WI38 (cell line): ENCODE measurements around the gene PLCB2.

Experiments used
- H3K4me3 ChIP-seq: 2 replicates; pipeline ENCODE4 v1.5.1; 2011; ENCODE audit warnings: low read depth, mild to moderate bottlenecking, control low read depth, low read length
- TF ChIP-seq, protein P1 (sequence below): IDR thresholded peaks from 2 replicates; pipeline ENCODE4 v1.5.1; 2012; ENCODE audit warnings: low read depth, mild to moderate bottlenecking, control low read depth, low read length

Gene PLCB2

DNA sequence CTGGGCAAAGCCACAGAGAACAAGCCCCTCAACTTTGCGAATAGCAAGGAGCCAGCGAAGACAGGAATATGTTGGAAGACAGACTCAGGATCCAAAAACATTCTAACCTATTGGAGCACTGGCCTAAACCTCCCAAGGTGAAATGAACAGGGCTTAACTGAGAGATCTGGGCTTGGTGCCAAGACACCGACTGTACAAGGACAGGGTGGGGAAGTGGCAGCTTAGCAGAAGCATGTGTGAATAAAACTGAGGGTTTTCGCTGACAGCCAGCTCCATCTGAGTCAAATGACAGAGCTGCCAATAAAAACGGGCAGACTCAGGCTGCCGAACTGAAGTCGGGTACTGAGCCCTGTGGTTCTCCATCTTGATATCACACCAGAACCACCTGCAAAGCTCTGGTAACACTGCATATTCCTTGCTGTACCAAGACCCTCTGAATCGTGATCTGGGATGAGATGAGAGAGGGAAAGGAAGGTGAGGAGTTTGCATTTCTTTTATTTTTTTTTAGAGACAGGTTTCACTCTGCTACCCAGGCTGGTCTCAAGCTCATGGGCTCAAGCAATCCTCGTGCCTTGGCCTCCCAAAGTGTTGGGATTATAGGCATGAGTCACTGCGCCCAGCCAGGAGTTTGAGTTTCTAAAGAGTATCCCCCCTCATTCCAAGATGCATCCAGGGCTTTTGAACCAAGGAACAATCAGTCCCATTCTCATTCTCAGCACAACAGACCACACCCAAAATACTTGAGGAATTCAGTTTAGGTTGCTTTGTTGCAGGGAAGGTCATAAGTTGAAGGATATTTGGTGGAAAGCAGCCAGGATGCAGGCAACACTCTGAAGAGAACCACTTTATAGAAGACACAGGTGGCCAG, 6.0 kb upstream of the PLCB2 start:
- no peak overlapping the region for H3K4me3 ChIP-seq
- TF ChIP-seq, protein P1, sequence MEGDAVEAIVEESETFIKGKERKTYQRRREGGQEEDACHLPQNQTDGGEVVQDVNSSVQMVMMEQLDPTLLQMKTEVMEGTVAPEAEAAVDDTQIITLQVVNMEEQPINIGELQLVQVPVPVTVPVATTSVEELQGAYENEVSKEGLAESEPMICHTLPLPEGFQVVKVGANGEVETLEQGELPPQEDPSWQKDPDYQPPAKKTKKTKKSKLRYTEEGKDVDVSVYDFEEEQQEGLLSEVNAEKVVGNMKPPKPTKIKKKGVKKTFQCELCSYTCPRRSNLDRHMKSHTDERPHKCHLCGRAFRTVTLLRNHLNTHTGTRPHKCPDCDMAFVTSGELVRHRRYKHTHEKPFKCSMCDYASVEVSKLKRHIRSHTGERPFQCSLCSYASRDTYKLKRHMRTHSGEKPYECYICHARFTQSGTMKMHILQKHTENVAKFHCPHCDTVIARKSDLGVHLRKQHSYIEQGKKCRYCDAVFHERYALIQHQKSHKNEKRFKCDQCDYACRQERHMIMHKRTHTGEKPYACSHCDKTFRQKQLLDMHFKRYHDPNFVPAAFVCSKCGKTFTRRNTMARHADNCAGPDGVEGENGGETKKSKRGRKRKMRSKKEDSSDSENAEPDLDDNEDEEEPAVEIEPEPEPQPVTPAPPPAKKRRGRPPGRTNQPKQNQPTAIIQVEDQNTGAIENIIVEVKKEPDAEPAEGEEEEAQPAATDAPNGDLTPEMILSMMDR: no peak

DNA sequence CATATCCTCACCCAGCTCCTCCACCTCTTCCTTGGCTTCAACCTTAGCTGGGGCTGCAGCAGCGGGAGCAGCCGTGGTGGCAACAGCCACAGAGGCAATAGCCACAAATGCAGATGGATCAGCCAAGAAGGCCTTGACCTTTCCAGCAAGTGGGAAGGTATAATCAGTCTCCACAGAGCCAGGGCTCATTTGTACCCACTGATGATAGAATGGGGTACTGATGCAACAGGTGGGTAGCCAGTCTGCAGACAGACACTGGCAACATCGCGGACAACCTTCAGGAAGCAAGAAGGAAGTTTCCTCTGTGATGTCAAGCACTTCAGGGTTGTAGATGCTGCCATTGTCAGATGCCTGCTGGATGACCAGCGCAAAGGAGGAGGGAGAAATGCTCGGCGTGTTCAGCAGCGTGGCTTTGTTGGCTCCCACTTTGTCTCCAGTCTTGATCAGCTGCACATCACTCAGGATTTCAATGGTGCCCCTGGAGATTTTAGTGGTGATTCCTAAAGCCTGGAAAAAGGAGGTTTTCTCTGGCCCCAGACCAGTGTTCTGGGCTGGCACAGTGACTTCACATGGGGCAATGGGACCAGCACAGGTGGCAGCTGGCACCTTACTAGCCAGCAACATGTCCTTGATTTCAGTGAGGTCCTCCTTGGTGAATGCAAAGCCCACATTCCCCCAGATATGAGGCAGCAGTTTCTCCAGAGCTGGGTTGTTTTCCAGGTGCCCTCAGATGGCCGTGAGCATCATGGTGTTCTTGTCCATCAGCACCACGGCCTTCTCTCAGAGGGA, 4.8 kb upstream of the PLCB2 start:
- TF ChIP-seq, protein P1: no peak
- no peak overlapping the region for H3K4me3 ChIP-seq

DNA sequence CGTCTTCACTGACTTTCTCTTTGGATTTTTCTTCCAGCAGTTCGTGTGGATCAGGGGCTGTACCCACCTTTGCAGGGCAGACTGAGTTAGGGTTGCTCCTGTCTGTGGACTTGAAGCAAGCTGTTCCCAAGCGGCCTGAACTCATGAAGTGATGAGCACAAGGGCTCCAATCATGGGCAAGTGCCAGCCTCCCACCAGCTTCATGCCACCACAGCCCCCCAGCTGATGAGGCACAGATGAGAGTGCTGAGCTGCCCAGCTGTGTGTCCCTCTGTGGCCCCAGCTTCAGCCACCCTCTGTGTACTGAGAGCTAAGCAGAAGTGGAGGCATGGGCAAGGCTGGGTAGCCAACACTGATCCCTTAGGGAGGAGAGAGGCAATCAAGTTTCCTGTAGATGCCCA, 3.3 kb upstream of the PLCB2 start:
- H3K4me3 ChIP-seq: no peak overlapping the region
- TF ChIP-seq, protein P1: no peak

DNA sequence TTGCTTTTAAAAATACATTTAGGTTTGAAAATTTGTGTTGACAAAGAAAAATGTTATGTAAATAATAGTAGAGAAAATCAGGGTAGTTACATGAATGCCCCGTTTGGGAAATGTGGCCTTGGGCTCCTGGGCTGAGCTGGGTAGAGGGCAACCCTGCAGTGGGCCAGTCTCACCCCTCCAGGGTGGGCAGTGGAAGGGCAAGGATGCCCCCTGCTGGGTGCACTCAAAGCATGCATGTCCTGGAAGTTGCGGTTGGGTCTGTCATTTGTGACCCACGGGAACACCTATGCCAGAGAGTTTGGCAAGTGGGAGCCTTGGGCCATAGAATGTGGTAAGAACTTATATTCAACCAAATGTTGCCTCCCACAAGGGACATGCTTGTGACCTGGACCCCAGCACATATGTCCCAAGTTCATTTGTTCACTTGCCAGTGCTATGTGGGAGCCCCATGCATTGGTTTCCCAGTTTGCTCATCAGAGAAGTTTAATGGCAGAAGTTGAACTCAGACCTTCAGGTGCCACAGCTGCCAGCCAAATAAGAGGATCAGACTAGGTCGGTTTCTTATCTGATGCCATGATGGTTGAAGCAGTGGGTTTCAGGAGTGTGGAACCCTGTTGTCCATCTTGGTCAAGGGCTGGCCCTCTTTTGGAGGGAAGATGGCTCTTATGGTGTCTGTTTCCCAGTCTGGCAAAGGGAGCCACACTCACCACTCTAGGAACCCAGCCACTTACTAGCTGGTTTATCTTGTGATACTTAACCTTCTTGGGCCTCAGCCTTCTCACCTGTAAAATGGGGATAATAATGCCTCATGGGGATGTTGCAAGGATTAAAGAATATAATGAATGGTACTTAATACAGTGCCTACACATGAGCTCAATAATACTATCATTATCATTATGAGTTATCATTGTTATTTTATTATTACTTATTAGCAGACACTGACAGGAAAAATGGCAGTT, 2.5 kb upstream of the PLCB2 start:
- H3K4me3 ChIP-seq: no peak overlapping the region
- TF ChIP-seq, protein P1: peak; percentile 73

DNA sequence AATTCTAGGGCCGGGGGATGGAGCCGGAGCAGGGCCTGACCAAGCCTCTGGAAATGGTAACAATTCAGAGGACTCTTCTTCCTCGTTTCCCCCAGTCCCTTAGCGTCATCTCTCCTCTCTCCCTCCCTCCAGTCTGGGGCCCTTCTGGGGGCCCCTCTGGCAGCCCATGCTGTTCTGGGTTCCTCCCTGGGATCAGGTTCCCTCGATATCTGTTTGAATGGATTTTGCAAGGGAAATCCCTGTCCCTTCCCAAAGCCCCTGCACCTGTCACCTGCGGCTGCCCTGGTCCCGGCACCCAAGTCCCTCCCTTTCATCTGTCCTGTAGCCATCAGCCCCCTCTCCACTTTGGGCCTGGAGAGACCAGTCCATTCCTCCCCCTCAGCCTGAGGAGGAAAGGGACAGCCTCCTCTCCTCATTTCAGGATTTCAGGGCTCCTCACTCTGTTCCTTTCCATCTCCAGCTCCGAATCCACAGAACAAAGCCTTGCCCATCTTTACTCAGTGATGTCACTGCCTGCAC, 1.7 kb upstream of the PLCB2 start:
- no peak overlapping the region for H3K4me3 ChIP-seq
- TF ChIP-seq, protein P1: no peak

DNA sequence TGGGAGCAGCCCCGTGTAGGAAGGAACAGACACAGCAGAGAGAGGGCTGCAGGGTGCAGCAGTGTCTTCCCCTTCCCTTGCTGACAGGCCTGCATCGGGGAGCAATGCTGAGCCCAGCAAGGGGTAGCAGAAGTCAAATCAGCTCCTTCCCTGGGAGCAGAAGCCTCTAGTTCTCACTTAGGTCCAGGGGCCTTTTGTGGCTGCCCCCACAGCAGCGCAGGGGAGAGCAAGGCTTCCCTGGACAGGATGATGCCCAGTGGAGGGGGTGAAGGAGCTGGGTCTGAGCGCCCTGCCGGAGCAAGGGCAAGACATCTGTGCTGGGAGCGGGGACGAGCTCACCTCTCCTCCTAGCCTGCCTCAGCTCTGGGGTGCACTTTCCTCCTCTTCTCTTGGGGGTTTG, 827 bp downstream of the PLCB2 start:
- TF ChIP-seq, protein P1: no peak
- no peak overlapping the region for H3K4me3 ChIP-seq
